ENCODE measurements around the gene GABRG3. TPM values are rescaled to one million over a fixed set of nuclear protein-coding genes. Genes with fewer than 3 reads are reported as not detected.
A peak's percentile ranks its signal among the peaks of the same experiment; 100 is the strongest.

Gene GABRG3
- total RNA-seq, 1 donor from 2014 or later = not detected

- Histone ChIP-seq H3K4me3 (no peak overlapping the region), H3K9me3 (no peaks in the 10 kb centered on the region), H3K27ac (no peak overlapping the region), H3K4me1 (no peaks in the 10 kb centered on the region), H3K27me3 (no peaks in the 10 kb centered on the region), H3K36me3 (no peaks in the 10 kb centered on the region)
- no peak for DNase-seq (ENCODE audit: extremely low spot score in 2 of 2)
- TF ChIP-seq POLR2A (IDR thresholded peaks at IDR 0.05) (no peak), CTCF (IDR thresholded peaks at IDR 0.05) (no peak), POLR2AphosphoS5 (IDR thresholded peaks at IDR 0.05; ENCODE audit: insufficient read depth in 1 of 2, low read depth in 1 of 2) (peak in 1 of 2 donors; percentile 73)
- intact Hi-C loops (cut with DNase I) = no loop called here
Measured at GRCh38 chr15:27479296-27480140, 508.5 kb downstream of the GABRG3 start.

- Histone ChIP-seq H3K9me3 (no peaks in the 10 kb centered on the region), H3K4me1 (no peaks in the 10 kb centered on the region), H3K27me3 (no peaks in the 10 kb centered on the region), H3K4me3 (no peak overlapping the region), H3K36me3 (no peaks in the 10 kb centered on the region), H3K27ac (no peak overlapping the region)
- no peak for TF ChIP-seq POLR2AphosphoS5 (IDR thresholded peaks at IDR 0.05; ENCODE audit: insufficient read depth in 1 of 2, low read depth in 1 of 2)
- no peak for TF ChIP-seq POLR2A (IDR thresholded peaks at IDR 0.05)
- TF ChIP-seq CTCF (IDR thresholded peaks at IDR 0.05) = no peak
- intact Hi-C loops (cut with DNase I) = no loop called here
- no peak for DNase-seq (ENCODE audit: extremely low spot score in 2 of 2)
Measured at GRCh38 chr15:27480141-27480530, 509.2 kb downstream of the GABRG3 start.

- Histone ChIP-seq H3K27me3 (no peaks in the 10 kb centered on the region), H3K36me3 (no peaks in the 10 kb centered on the region), H3K9me3 (no peaks in the 10 kb centered on the region), H3K27ac (no peak overlapping the region), H3K4me1 (no peaks in the 10 kb centered on the region), H3K4me3 (no peak overlapping the region)
- TF ChIP-seq POLR2A (IDR thresholded peaks at IDR 0.05) = no peak
- no peak for TF ChIP-seq CTCF (IDR thresholded peaks at IDR 0.05)
- TF ChIP-seq POLR2AphosphoS5 (IDR thresholded peaks at IDR 0.05; ENCODE audit: insufficient read depth in 1 of 2, low read depth in 1 of 2) = no peak
- no peak for DNase-seq (ENCODE audit: extremely low spot score in 2 of 2)
- intact Hi-C loops (cut with DNase I) = no loop called here
Measured at GRCh38 chr15:27480642-27481041, 509.7 kb downstream of the GABRG3 start.

- Histone ChIP-seq H3K27ac (no peak overlapping the region), H3K4me1 (no peaks in the 10 kb centered on the region), H3K9me3 (no peaks in the 10 kb centered on the region), H3K36me3 (no peaks in the 10 kb centered on the region), H3K4me3 (no peak overlapping the region), H3K27me3 (no peaks in the 10 kb centered on the region)
- intact Hi-C loops (cut with DNase I) = no loop called here
- DNase-seq (ENCODE audit: extremely low spot score in 2 of 2) = no peak
- no peak for TF ChIP-seq POLR2AphosphoS5 (IDR thresholded peaks at IDR 0.05; ENCODE audit: insufficient read depth in 1 of 2, low read depth in 1 of 2)
- TF ChIP-seq POLR2A (IDR thresholded peaks at IDR 0.05) = no peak
- TF ChIP-seq CTCF (IDR thresholded peaks at IDR 0.05) = no peak
Measured at GRCh38 chr15:27481768-27482167, 510.8 kb downstream of the GABRG3 start.

- no peaks in the 10 kb centered on the region for H3K27me3 ChIP-seq
- no peaks in the 10 kb centered on the region for H3K36me3 ChIP-seq
- no peak overlapping the region for H3K27ac ChIP-seq
- H3K4me3 ChIP-seq = no peak overlapping the region
- DNase-seq (ENCODE audit: extremely low spot score in 2 of 2) = no peak
- H3K4me1 ChIP-seq = no peaks in the 10 kb centered on the region
- intact Hi-C loops (cut with DNase I) = no loop called here
- TF ChIP-seq CTCF (IDR thresholded peaks at IDR 0.05) (no peak), POLR2AphosphoS5 (IDR thresholded peaks at IDR 0.05; ENCODE audit: insufficient read depth in 1 of 2, low read depth in 1 of 2) (no peak), POLR2A (IDR thresholded peaks at IDR 0.05) (no peak)
- no peaks in the 10 kb centered on the region for H3K9me3 ChIP-seq
Measured at GRCh38 chr15:27482287-27482686, 511.3 kb downstream of the GABRG3 start.

Measured in vagina (tissue), 2 donors.